ENCODE measurements around the gene RHOG.

The RHOG gene

GRCh38 chr11:3857628-3858027, 16.9 kb upstream of the RHOG start:
- no peak for DNase-seq

- DNase-seq: no peak
Measured at GRCh38 chr11:3856856-3857553, 16.2 kb upstream of the RHOG start.

GRCh38 chr11:3855808-3856491, 15.2 kb upstream of the RHOG start:
- DNase-seq: peak; percentile 58 to 61

- DNase-seq: peak; percentile 99
Measured at GRCh38 chr11:3854977-3855807, 14.4 kb upstream of the RHOG start, which contains the start of gene STIM1. STIM1 (plus strand) TSS chr11:3855664; CDS start chr11:3856271, 607 bp downstream.

- no peak for DNase-seq
Measured at GRCh38 chr11:3854660-3854976, 13.9 kb upstream of the RHOG start.

- peak; percentile 63 to 68 for DNase-seq
Measured at GRCh38 chr11:3853899-3854659, 13.3 kb upstream of the RHOG start.

- no peak for DNase-seq
Measured at GRCh38 chr11:3853545-3853842, 12.7 kb upstream of the RHOG start.

GRCh38 chr11:3849297-3849874, 8.6 kb upstream of the RHOG start:
- DNase-seq: peak in 1 of 2 donors; percentile 61

GRCh38 chr11:3845670-3846069, 4.9 kb upstream of the RHOG start:
- DNase-seq: no peak

- DNase-seq: no peak
Measured at GRCh38 chr11:3845246-3845645, 4.5 kb upstream of the RHOG start.

- no peak for DNase-seq
Measured at GRCh38 chr11:3843326-3843725, 2.6 kb upstream of the RHOG start.

GRCh38 chr11:3841426-3842350, 929 bp upstream of the RHOG start:
- peak; percentile 94 for DNase-seq

- peak in 1 of 2 donors; percentile 62 for DNase-seq
Measured at GRCh38 chr11:3840004-3840869, 522 bp downstream of the RHOG start.

- DNase-seq: no peak
Measured at GRCh38 chr11:3838504-3838903, 2.3 kb downstream of the RHOG start.

GRCh38 chr11:3837793-3838192, 3.0 kb downstream of the RHOG start:
- DNase-seq: no peak

GRCh38 chr11:3836903-3837302, 3.9 kb downstream of the RHOG start:
- DNase-seq: peak; percentile 50 to 62

GRCh38 chr11:3835751-3836150, 5.0 kb downstream of the RHOG start:
- no peak for DNase-seq

- DNase-seq: no peak
Measured at GRCh38 chr11:3834664-3835461, 5.9 kb downstream of the RHOG start.

- no peak for DNase-seq
Measured at GRCh38 chr11:3834349-3834663, 6.5 kb downstream of the RHOG start.

GRCh38 chr11:3833449-3833848, 7.3 kb downstream of the RHOG start:
- DNase-seq: no peak

All from stimulated activated CD4-positive, alpha-beta T cell treated with anti-CD3 and anti-CD28 coated beads, Interleukin-2, amount 100 ng/mL, for 24 hours (primary cell).